Measurements from ENCODE around the gene ZNF554. TPM values are rescaled to one million over a fixed set of nuclear protein-coding genes. Genes with fewer than 3 reads are reported as not detected.
A peak's percentile ranks its signal among the peaks of the same experiment; 100 is the strongest.

ZNF554 gene
- total RNA-seq: 1 to 10 TPM; 2.1 to 4.1 TPM
- polyA plus RNA-seq (ENCODE audit: insufficient read length in 6 of 6): 1 to 10 TPM; 7.4 to 9.0 (median 8.5) TPM
- long read RNA-seq, donor 1, partial matches to known transcripts: 0 of 2 reads
- long read RNA-seq, donor 1, other reads (novel, unspliced or antisense): 0 of 2 reads
- long read RNA-seq, donor 2, partial matches to known transcripts: 0 of 1 reads
- long read RNA-seq, donor 2, other reads (novel, unspliced or antisense): 0 of 1 reads
- long read RNA-seq, donor 3, partial matches to known transcripts: 0 of 1 reads
- long read RNA-seq, donor 3, other reads (novel, unspliced or antisense): 0 of 1 reads
- long read RNA-seq, donor 4: 0 reads
- long read RNA-seq, donor 5, full-length matches to known transcripts: 4 of 4 reads
- long read RNA-seq, donor 5, partial matches to known transcripts: 0 of 4 reads
- long read RNA-seq, donor 5, other reads (novel, unspliced or antisense): 0 of 4 reads
- long read RNA-seq, donor 6, partial matches to known transcripts: 5 of 6 reads
- long read RNA-seq, donor 6, other reads (novel, unspliced or antisense): 0 of 6 reads
- long read RNA-seq, donor 7, partial matches to known transcripts: 0 of 3 reads
- long read RNA-seq, donor 7, other reads (novel, unspliced or antisense): 0 of 3 reads
- long read RNA-seq, donor 8, full-length matches to known transcripts: 1 of 1 reads
- long read RNA-seq, donor 8, partial matches to known transcripts: 0 of 1 reads
- long read RNA-seq, donor 8, other reads (novel, unspliced or antisense): 0 of 1 reads
- long read RNA-seq, donor 9: 0 reads
- long read RNA-seq, donor 10, partial matches to known transcripts: 0 of 2 reads
- long read RNA-seq, donor 10, other reads (novel, unspliced or antisense): 2 of 2 reads
- long read RNA-seq, donor 11: 0 reads
- long read RNA-seq, donor 12, full-length matches to known transcripts: 8 of 8 reads
- long read RNA-seq, donor 12, partial matches to known transcripts: 0 of 8 reads
- long read RNA-seq, donor 12, other reads (novel, unspliced or antisense): 0 of 8 reads

- no peaks in the 10 kb centered on the region for H3K36me3 ChIP-seq
- H3K9me3 ChIP-seq: no peaks in the 10 kb centered on the region
- intact Hi-C loops (cut with DNase I): no loop called here
- no peaks in the 10 kb centered on the region for H3K27me3 ChIP-seq
- peak; percentile 93 to 99 (median 98) for DNase-seq
- peak; percentile 97 to 98 for TF ChIP-seq CTCF (IDR thresholded peaks at IDR 0.05)
- peaks cover 6 to 10% of the 10 kb centered on the region in 2 donors for H3K4me1 ChIP-seq
- H3K4me3 ChIP-seq: peak within 1 kb of the TSS; percentile 55 to 78
- peak within 1 kb of the TSS; percentile 3 to 21 for H3K27ac ChIP-seq
- peak; percentile 99 for ATAC-seq
These were observed at the start of gene ZNF554 for GRCh38 chr19:2819540-2820111. Gene ZNF554, plus strand, starts transcription at chr19:2819868. Its CDS starts 204 bp downstream, at chr19:2820072.

- intact Hi-C loops (cut with DNase I): no loop called here
- no peak for TF ChIP-seq CTCF (IDR thresholded peaks at IDR 0.05)
- Histone ChIP-seq H3K36me3 (peaks cover 0 to 46% of the 10 kb centered on the region in 2 donors), H3K27me3 (no peaks in the 10 kb centered on the region), H3K4me1 (peaks cover 0 to 27% of the 10 kb centered on the region in 2 donors), H3K4me3 (no peak overlapping the region), H3K27ac (peak overlapping the region in 1 of 2 donors; percentile 45), H3K9me3 (no peaks in the 10 kb centered on the region)
- peak; percentile 33 for ATAC-seq
- DNase-seq: peak in 2 of 4 donors; percentile 69 to 87
These were observed 49.3 kb upstream of the ZNF554 start for GRCh38 chr19:2770055-2771013.

- Histone ChIP-seq H3K9me3 (no peaks in the 10 kb centered on the region), H3K4me1 (peaks cover 0 to 42% of the 10 kb centered on the region in 2 donors), H3K36me3 (peaks cover 0 to 29% of the 10 kb centered on the region in 2 donors), H3K4me3 (no peak overlapping the region), H3K27me3 (no peaks in the 10 kb centered on the region), H3K27ac (no peak overlapping the region)
- intact Hi-C loops (cut with DNase I): no loop called here
- TF ChIP-seq CTCF (IDR thresholded peaks at IDR 0.05): no peak
- no peak for DNase-seq
- ATAC-seq: no peak
These were observed 47.6 kb upstream of the ZNF554 start for GRCh38 chr19:2771786-2772674.

Data from left lung (tissue), 14 donors.